Neural progenitor cell (in vitro differentiated cells): ENCODE measurements around the gene DPYSL5. TPM values are rescaled to one million over a fixed set of nuclear protein-coding genes. Genes with fewer than 3 reads are reported as not detected.

Experiments
- DNase-seq: peaks from one replicate; pipeline ENCODE4 v3.0.0-alpha.2; 2016; ENCODE audit warnings: low spot score
- H2AFZ ChIP-seq: fragments of 200-600 bp; sonication (generic); replicated peaks from 2 replicates; pipeline ENCODE4 v1.6.1; 2016; ENCODE audit warnings: antibody characterized with exemption
- H3F3A ChIP-seq: fragments of 200-600 bp; sonication (generic); 2 replicates; pipeline ENCODE4 v1.6.1; 2016; ENCODE audit warnings: antibody characterized with exemption, low read depth
- H3K27ac ChIP-seq: fragments of 200-600 bp; sonication (generic); 2 replicates; pipeline ENCODE4 v1.5.1; 2016; ENCODE audit warnings: mild to moderate bottlenecking
- H3K27me3 ChIP-seq: fragments of 200-600 bp; sonication (generic); 2 replicates; pipeline ENCODE4 v1.6.1; 2016; ENCODE audit warnings: mild to moderate bottlenecking, moderate library complexity
- H3K36me3 ChIP-seq: fragments of 200-600 bp; sonication (generic); 2 replicates; pipeline ENCODE4 v1.5.1; 2016
- H3K4me1 ChIP-seq: fragments of 200-600 bp; sonication (generic); 2 replicates; pipeline ENCODE4 v1.6.1; 2016; ENCODE audit warnings: mixed run types
- H3K4me2 ChIP-seq: fragments of 200-600 bp; sonication (generic); 2 replicates; pipeline ENCODE4 v1.6.1; 2016
- H3K4me3 ChIP-seq: fragments of 200-600 bp; sonication (generic); 2 replicates; pipeline ENCODE4 v1.5.1; 2016
- H3K79me2 ChIP-seq: fragments of 200-600 bp; sonication (generic); 2 replicates; pipeline ENCODE4 v1.6.1; 2016; ENCODE audit warnings: low read depth
- H3K9ac ChIP-seq: fragments of 200-600 bp; sonication (generic); 2 replicates; pipeline ENCODE4 v1.6.1; 2016
- H3K9me3 ChIP-seq: fragments of 200-600 bp; sonication (generic); 2 replicates; pipeline ENCODE4 v1.5.1; 2016; ENCODE audit warnings: low read depth
- H4K20me1 ChIP-seq: fragments of 200-600 bp; sonication (generic); 2 replicates; pipeline ENCODE4 v1.6.1; 2016; ENCODE audit warnings: low read depth
- H3K27ac Mint-ChIP-seq: 3 replicates; pipeline ENCODE4 v1.8.0; 2021; ENCODE audit warnings: mixed read lengths
- H3K27me3 Mint-ChIP-seq: 2 replicates; pipeline ENCODE4 v1.8.0; 2022; ENCODE audit warnings: low read depth, mild to moderate bottlenecking, inconsistent platforms, moderate library complexity, mixed read lengths; ENCODE audit not compliant: insufficient read depth
- H3K36me3 Mint-ChIP-seq: 3 replicates; pipeline ENCODE4 v1.8.0; 2021; ENCODE audit warnings: mixed read lengths
- H3K4me1 Mint-ChIP-seq: 3 replicates; pipeline ENCODE4 v1.8.0; 2021; ENCODE audit warnings: mixed read lengths
- H3K4me3 Mint-ChIP-seq: 3 replicates; pipeline ENCODE4 v1.8.0; 2021; ENCODE audit warnings: mild to moderate bottlenecking, moderate library complexity, mixed read lengths
- H3K9me3 Mint-ChIP-seq: 3 replicates; pipeline ENCODE4 v1.8.0; 2020; ENCODE audit warnings: mixed read lengths
- EZH2 ChIP-seq: fragments of 200-600 bp; sonication (generic); IDR thresholded peaks from 2 replicates; pipeline ENCODE4 v1.6.1; 2017; ENCODE audit warnings: antibody characterized with exemption, mild to moderate bottlenecking, moderate library complexity
- EZH2phosphoT487 ChIP-seq: fragments of 200-600 bp; sonication (generic); IDR thresholded peaks from 2 replicates; pipeline ENCODE4 v1.6.1; 2017; ENCODE audit warnings: antibody characterized with exemption
- total RNA-seq: library from RNA; depleted of rRNA; stranded (reverse); fragments of >200 nt; gene quantifications from 2 replicates; pipeline ENCODE4 v1.2.3, GENCODE V29; 2015; ENCODE audit warnings: low replicate concordance
- TF ChIP-seq, protein P1 (sequence below): fragments of 200-600 bp; sonication (generic); IDR thresholded peaks from 2 replicates; pipeline ENCODE4 v1.5.1; 2017; ENCODE audit warnings: antibody characterized with exemption, mild to moderate bottlenecking

The DPYSL5 gene
- total RNA-seq, 1 donor from 2014 or later: 46.3 TPM

DNA sequence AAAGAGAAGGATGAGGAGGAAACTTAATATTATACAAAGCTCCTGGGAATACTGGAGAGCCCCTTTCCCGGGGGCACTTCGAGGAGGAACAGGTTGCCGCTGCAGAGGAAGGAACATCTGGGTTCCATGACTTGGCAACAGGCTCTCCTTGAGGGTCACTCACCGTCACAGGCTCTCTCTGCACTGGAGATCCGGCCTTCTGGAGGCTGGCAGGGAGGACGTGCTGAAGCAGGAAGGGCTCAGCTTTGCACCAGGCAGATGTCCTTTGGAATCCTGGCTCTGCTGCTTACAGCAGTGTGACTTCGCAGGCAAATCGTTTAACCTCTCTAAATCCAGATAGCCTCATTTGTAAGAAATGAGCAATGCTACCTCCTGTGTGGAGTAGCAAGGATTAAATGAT, 2.9 kb upstream of the DPYSL5 start:
- Mint-ChIP-seq H3K36me3 (no peaks in the 10 kb centered on the region), H3K27me3 (peaks cover 12% of the 10 kb centered on the region), H3K4me1 (peaks cover 21% of the 10 kb centered on the region), H3K4me3 (no peak overlapping the region), H3K9me3 (no peaks in the 10 kb centered on the region), H3K27ac (no peak overlapping the region)
- H3F3A ChIP-seq: peaks cover 16% of the 10 kb centered on the region
- no peaks in the 10 kb centered on the region for H3K36me3 ChIP-seq
- H3K4me3 ChIP-seq: no peak overlapping the region
- peaks cover 20% of the 10 kb centered on the region for H3K79me2 ChIP-seq
- DNase-seq: no peak
- peaks cover 17% of the 10 kb centered on the region for H4K20me1 ChIP-seq
- H3K4me2 ChIP-seq: no peak overlapping the region
- H3K9ac ChIP-seq: no peak overlapping the region
- peaks cover 35% of the 10 kb centered on the region for H3K27me3 ChIP-seq
- TF ChIP-seq, protein P1, sequence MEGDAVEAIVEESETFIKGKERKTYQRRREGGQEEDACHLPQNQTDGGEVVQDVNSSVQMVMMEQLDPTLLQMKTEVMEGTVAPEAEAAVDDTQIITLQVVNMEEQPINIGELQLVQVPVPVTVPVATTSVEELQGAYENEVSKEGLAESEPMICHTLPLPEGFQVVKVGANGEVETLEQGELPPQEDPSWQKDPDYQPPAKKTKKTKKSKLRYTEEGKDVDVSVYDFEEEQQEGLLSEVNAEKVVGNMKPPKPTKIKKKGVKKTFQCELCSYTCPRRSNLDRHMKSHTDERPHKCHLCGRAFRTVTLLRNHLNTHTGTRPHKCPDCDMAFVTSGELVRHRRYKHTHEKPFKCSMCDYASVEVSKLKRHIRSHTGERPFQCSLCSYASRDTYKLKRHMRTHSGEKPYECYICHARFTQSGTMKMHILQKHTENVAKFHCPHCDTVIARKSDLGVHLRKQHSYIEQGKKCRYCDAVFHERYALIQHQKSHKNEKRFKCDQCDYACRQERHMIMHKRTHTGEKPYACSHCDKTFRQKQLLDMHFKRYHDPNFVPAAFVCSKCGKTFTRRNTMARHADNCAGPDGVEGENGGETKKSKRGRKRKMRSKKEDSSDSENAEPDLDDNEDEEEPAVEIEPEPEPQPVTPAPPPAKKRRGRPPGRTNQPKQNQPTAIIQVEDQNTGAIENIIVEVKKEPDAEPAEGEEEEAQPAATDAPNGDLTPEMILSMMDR: no peak
- TF ChIP-seq EZH2: no peak
- no peak for TF ChIP-seq EZH2phosphoT487
- no peak overlapping the region for H2AFZ ChIP-seq
- peaks cover 11% of the 10 kb centered on the region for H3K4me1 ChIP-seq
- H3K9me3 ChIP-seq: no peaks in the 10 kb centered on the region
- H3K27ac ChIP-seq: no peak overlapping the region

- Histone ChIP-seq H3K27ac (no peak overlapping the region), H3K4me1 (peaks cover 17% of the 10 kb centered on the region), H4K20me1 (peaks cover 33% of the 10 kb centered on the region), H3K27me3 (peaks cover 46% of the 10 kb centered on the region), H3K79me2 (peaks cover 36% of the 10 kb centered on the region), H3F3A (peaks cover 22% of the 10 kb centered on the region), H3K4me2 (peak overlapping the region; percentile 90), H3K4me3 (peak overlapping the region; percentile 97), H2AFZ (peak overlapping the region; percentile 48), H3K36me3 (no peaks in the 10 kb centered on the region), H3K9ac (no peak overlapping the region), H3K9me3 (no peaks in the 10 kb centered on the region)
- peak; percentile 95 for DNase-seq
- no peak for TF ChIP-seq EZH2phosphoT487
- TF ChIP-seq, protein P1: peak; percentile 88
- no peaks in the 10 kb centered on the region for H3K9me3 Mint-ChIP-seq
- peak overlapping the region; percentile 87 for H3K4me3 Mint-ChIP-seq
- peak overlapping the region; percentile 82 for H3K27ac Mint-ChIP-seq
- no peaks in the 10 kb centered on the region for H3K36me3 Mint-ChIP-seq
- peaks cover 31% of the 10 kb centered on the region for H3K4me1 Mint-ChIP-seq
- peaks cover 12% of the 10 kb centered on the region for H3K27me3 Mint-ChIP-seq
Measured at GRCh38 chr2:26846334-26847306, 1.3 kb upstream of the DPYSL5 start.

- no peak for DNase-seq
- no peaks in the 10 kb centered on the region for H3K9me3 Mint-ChIP-seq
- Histone ChIP-seq H3K4me3 (peak overlapping the region; percentile 97), H3K9me3 (no peaks in the 10 kb centered on the region), H2AFZ (peak overlapping the region; percentile 80), H3F3A (peaks cover 25% of the 10 kb centered on the region), H3K4me2 (peak overlapping the region; percentile 90), H3K9ac (no peak overlapping the region), H3K4me1 (peaks cover 20% of the 10 kb centered on the region), H4K20me1 (peaks cover 40% of the 10 kb centered on the region), H3K27ac (no peak overlapping the region), H3K79me2 (peaks cover 43% of the 10 kb centered on the region), H3K27me3 (peaks cover 46% of the 10 kb centered on the region), H3K36me3 (no peaks in the 10 kb centered on the region)
- peaks cover 37% of the 10 kb centered on the region for H3K4me1 Mint-ChIP-seq
- H3K4me3 Mint-ChIP-seq: peak overlapping the region; percentile 87
- H3K27ac Mint-ChIP-seq: peak overlapping the region; percentile 82
- peaks cover 12% of the 10 kb centered on the region for H3K27me3 Mint-ChIP-seq
- peaks cover 3% of the 10 kb centered on the region for H3K36me3 Mint-ChIP-seq
- TF ChIP-seq EZH2: no peak
- TF ChIP-seq EZH2phosphoT487: no peak
- TF ChIP-seq, protein P1: no peak
Measured at GRCh38 chr2:26847307-26847654, 651 bp upstream of the DPYSL5 start.
